ENCODE data around the gene PEX11B.

DNA sequence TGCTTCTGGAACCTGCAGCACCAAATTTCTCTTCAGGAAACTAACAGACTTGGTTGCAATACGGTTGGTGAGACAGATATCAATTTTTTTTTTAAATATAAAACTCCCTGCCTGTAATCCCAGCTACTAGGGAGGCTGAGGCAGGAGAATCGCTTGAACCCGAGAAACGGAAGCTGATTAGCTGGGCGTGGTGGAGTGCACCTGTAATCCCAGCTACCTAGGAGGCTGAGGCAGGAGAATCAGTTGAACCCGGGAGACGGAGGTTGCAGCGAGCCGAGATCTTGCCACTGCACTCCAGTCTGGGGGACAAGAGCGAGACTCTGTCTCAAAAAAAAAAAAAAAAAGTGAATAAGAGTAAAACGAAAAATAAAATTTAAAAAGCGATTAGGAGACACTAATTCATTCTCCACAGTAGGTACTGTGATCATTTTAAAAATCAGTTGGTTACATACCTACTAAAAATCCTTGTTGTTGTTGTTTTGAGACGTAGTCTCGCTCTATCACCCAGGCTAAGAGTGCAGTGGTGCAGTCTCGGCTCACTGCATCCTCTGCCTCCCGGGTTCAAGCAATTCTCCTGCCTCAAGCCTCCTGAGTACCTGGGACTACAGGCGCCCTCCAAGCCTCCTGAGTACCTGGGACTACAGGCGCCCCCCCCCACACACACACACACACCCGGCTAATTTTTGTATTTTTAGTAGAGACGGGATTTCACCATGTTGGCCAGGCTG is 9.6 kb upstream of the PEX11B start:
- TF ChIP-seq POLR2A (IDR thresholded peaks at IDR 0.05) (no peak), POLR2AphosphoS5 (IDR thresholded peaks at IDR 0.05) (no peak)
- TF ChIP-seq, protein P1, sequence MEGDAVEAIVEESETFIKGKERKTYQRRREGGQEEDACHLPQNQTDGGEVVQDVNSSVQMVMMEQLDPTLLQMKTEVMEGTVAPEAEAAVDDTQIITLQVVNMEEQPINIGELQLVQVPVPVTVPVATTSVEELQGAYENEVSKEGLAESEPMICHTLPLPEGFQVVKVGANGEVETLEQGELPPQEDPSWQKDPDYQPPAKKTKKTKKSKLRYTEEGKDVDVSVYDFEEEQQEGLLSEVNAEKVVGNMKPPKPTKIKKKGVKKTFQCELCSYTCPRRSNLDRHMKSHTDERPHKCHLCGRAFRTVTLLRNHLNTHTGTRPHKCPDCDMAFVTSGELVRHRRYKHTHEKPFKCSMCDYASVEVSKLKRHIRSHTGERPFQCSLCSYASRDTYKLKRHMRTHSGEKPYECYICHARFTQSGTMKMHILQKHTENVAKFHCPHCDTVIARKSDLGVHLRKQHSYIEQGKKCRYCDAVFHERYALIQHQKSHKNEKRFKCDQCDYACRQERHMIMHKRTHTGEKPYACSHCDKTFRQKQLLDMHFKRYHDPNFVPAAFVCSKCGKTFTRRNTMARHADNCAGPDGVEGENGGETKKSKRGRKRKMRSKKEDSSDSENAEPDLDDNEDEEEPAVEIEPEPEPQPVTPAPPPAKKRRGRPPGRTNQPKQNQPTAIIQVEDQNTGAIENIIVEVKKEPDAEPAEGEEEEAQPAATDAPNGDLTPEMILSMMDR (IDR thresholded peaks at IDR 0.05), result no peak
